ENCODE measurements around the gene PCAT6.

The PCAT6 gene

DNA sequence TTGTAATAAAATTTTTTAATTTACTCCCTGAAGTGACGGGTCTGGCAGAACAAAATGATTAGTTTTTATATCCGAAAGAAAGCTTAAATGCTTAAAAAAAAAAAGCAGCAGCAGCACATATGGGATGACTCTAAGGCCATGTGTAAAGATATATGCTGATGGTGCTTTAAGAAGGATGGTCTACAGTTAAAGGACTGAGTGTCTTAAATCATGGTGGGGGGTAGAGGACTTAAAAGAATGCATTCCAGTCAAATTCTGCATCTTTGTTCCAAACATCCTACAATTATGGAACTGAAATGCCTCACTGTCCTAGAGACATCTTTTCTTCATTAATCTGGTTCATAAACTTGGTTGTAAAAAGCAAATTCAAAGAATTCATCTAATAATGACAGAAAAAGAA, 9.6 kb upstream of the PCAT6 start:
- TF ChIP-seq, protein P1, sequence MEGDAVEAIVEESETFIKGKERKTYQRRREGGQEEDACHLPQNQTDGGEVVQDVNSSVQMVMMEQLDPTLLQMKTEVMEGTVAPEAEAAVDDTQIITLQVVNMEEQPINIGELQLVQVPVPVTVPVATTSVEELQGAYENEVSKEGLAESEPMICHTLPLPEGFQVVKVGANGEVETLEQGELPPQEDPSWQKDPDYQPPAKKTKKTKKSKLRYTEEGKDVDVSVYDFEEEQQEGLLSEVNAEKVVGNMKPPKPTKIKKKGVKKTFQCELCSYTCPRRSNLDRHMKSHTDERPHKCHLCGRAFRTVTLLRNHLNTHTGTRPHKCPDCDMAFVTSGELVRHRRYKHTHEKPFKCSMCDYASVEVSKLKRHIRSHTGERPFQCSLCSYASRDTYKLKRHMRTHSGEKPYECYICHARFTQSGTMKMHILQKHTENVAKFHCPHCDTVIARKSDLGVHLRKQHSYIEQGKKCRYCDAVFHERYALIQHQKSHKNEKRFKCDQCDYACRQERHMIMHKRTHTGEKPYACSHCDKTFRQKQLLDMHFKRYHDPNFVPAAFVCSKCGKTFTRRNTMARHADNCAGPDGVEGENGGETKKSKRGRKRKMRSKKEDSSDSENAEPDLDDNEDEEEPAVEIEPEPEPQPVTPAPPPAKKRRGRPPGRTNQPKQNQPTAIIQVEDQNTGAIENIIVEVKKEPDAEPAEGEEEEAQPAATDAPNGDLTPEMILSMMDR (IDR thresholded peaks at IDR 0.05; ENCODE audit: extremely low read depth, missing control alignments) = no peak
- no peak for DNase-seq (ENCODE audit: low spot score)

DNA sequence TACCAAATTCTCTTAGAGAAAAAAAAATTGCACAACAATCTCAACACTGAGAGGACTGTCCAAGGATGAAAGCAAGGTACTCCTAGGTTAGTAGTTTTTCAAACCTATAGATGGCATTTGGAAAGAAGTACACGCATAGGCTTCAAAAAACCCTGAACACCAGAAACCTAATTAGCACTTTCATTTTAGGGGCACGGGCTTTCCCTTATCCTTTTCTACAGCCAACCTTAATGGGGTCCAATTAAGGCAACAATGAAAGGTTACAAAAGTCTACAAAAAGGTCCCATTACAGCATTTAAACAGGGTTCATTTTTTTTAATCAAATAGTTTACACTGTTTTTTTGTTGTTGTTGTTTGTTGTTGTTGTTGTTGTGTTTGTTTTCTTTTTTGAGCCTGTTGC, 8.7 kb upstream of the PCAT6 start:
- DNase-seq (ENCODE audit: low spot score) = no peak

DNA sequence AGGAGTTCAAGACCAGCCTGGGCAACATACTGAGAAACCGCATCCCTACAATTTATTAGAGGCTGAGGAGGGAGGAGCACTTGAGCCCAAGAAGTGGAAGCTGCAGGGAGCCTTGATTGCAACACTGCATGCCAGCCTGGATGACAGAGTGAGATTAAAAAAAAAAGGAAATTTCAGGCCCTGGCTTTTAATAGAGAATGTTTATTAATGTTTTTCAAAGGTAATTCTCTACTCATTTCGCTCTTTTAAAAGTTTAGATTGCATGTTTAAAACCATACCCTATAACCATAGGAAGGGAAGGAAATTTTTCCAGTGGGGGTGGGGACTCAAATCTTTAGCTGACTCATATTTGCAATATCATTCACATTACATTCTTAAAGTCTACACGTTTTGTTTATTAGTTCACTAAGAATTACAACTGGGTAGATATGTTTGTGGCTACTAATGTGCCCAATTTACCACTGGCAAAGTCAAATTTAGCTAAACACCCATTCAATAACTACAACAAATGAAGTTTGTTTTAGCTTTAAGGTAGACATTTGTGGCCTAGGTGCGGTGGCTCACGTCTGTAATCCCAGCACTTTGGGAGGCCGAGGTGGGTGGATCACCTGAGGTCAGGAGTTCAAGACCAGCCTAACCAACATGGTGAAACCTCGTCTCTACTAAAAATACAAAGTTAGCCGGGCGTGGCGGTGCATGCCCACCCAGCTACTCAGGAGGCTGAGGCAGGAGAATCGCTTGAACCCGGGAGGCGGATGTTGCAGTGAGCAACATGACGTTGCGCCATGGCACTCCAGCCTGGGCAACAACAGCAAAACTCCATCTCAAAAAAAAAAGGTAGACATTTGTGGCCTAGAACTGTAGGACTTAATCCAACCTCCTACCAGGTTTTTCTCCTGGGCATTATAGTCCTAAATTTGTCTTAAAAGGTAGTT, 7.5 kb upstream of the PCAT6 start:
- TF ChIP-seq, protein P1 (IDR thresholded peaks at IDR 0.05; ENCODE audit: extremely low read depth, missing control alignments) = no peak
- DNase-seq (ENCODE audit: low spot score) = no peak

More for the DNA sequence above, 8.7 kb upstream of the PCAT6 start:
- TF ChIP-seq, protein P1 (IDR thresholded peaks at IDR 0.05; ENCODE audit: extremely low read depth, missing control alignments) = no peak

DNA sequence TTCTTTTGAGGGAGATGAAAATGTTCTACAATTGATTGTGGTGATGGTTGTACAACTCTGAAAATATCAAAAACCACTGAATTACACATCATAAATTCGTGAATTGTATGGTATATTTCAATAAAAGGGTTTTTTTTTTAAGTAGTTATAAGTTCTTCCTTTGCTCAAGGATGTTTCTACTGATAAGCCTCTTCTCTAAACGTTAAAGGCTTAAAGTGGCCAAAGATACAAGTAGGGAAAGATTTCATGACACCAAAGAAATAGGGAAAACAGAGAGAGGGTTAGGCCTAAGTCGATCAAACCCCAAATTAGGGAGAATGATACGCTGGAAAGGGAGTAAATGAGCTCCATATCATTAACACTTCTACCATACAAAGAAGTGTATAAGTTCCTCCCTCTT, 6.6 kb upstream of the PCAT6 start:
- TF ChIP-seq, protein P1 (IDR thresholded peaks at IDR 0.05; ENCODE audit: extremely low read depth, missing control alignments) = no peak
- no peak for DNase-seq (ENCODE audit: low spot score)

DNA sequence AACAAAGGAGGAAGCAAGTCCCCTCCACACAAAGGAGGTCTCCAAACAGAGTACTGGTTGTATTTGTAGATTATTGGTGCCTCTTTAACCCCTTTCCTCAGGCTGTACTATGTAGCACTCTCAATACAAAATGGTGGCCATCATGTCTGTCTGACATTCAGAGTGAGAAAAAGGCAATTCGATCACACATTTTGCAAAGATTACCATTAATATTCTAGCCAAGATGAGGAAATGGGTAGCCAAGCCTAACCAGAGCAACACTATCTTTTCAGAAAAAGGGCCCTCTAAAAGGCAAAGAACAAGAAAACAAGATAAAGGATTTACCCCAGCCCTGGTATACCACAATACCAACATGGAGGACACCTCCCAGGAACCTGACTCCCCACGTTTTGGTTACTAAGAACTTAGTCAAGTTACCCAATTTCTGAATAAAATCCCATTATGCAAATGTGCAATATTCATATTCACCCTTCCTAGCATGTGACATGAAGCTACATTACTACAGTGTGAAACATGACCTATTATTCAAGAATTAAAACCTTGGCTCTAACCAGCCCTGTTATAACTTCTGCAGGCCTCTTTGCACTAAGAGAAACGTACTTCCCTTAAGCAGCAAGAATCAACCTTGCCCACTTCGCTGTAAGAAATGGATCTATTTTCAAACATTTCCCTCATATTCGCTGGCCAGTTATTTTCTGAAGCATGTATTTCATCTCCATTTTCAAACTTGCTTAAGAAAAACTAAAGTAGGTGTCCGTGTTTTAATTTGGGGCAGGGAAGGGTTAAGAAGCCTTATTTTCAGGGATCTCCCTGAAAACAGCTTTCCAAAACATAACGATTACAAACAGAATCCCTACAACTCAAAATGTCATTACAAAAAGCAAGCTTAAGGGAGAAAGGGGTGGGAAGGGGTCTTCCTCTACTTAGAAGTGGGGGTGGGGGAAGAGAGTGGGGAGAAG, 4.6 kb upstream of the PCAT6 start:
- DNase-seq (ENCODE audit: low spot score) = peak; percentile 44
- TF ChIP-seq, protein P1 (IDR thresholded peaks at IDR 0.05; ENCODE audit: extremely low read depth, missing control alignments) = no peak

DNA sequence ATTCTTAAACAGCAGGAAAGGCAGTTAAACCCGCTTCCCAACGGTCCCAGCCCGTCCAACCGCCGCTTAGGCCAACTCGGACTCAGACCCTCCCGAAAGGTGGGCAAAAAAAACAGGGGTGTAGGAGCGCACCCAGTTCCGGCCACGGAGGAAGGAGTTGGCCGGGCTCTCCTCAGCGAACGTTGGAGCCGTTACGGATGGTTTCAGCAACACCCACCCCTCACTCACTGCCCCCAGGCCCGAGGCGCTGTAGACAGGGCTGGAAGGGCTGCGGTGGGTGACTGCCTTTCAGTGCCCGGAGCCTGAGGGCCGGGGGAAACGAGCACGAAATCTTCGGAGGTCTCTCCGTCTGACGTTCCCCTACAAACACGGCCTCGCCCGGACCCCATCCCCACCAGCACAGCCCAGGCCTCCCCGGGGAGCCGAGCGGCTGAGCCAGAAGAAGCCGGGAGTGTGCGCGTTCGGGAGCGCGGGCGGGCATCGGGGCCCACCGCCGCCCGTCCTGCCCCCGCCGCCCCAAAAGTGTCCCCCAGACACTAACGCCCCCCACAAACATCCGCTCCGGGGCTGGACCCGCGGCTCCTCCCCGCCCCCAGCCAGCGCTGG, 3.8 kb upstream of the PCAT6 start:
- peak; percentile 41 for DNase-seq (ENCODE audit: low spot score)

More for the DNA sequence above, 3.8 kb upstream of the PCAT6 start:
- TF ChIP-seq, protein P1 (IDR thresholded peaks at IDR 0.05; ENCODE audit: extremely low read depth, missing control alignments) = no peak

Data from GM20000 (cell line).